Heart right ventricle (tissue), 16 donors: ENCODE data around the gene KCNH8. TPM values are rescaled to one million over a fixed set of nuclear protein-coding genes. Genes with fewer than 3 reads are reported as not detected.

Experiments used
- ATAC-seq, 8 donors: fragments of 200-7000 bp; cut with Tn5 transposase; one replicate each; pipeline ENCODE4 v1.9.1; 2020; ENCODE audit warnings: mild to moderate bottlenecking in 8 of 8, moderate library complexity in 8 of 8, moderate number of reproducible peaks in 1 of 8
- DNase-seq, 2 donors: peaks; one replicate each; pipeline ENCODE4 v3.0.0-alpha.2; 2020
- H3K27ac ChIP-seq, 10 donors: fragments of 200-600 bp; sonication (generic) in 2 of 10; one replicate each; pipeline versions ENCODE4 v1.5.0 to v1.8.0; 2020 to 2022; ENCODE audit warnings: mild to moderate bottlenecking in 3 of 10
- H3K27me3 ChIP-seq, 7 donors: fragments of 200-600 bp; one replicate each; pipeline ENCODE4 v1.8.0; 2021 to 2022; ENCODE audit warnings: mild to moderate bottlenecking in 2 of 7
- H3K36me3 ChIP-seq, 9 donors: fragments of 200-600 bp; sonication (generic) in 1 of 9; one replicate each; pipeline versions ENCODE4 v1.5.0 to v1.8.0; 2020 to 2022; ENCODE audit warnings: mild to moderate bottlenecking in 2 of 9
- H3K4me1 ChIP-seq, 9 donors: fragments of 200-600 bp; sonication (generic) in 1 of 9; one replicate each; pipeline versions ENCODE4 v1.5.0 to v1.8.0; 2020 to 2022; ENCODE audit warnings: mild to moderate bottlenecking in 4 of 9
- H3K4me3 ChIP-seq, 10 donors: fragments of 200-600 bp; sonication (generic) in 2 of 10; one replicate each; pipeline versions ENCODE4 v1.5.0 to v1.8.0; 2020 to 2022; ENCODE audit warnings: mild to moderate bottlenecking in 7 of 10, moderate library complexity in 2 of 10
- H3K9me3 ChIP-seq, 11 donors: fragments of 200-600 bp in 10 of 11; sonication (generic) in 2 of 11; one replicate each; pipeline versions ENCODE4 v1.5.0 to v1.8.0; 2013 to 2022; ENCODE audit warnings: mild to moderate bottlenecking in 2 of 11, control low read depth in 1 of 11, moderate library complexity in 1 of 11
- WGBS, 2 donors: extraction: QIAGEN DNeasy Blood & Tissue Kit; methylation state at CpG; one replicate each; pipeline ENCODE4 v1.1.7; 2013; ENCODE audit warnings: inconsistent platforms in 1 of 2; 5-methylcytosine and 5-hydroxymethylcytosine counted together
- intact Hi-C, 10 donors: fragments of 100-400 bp; cut with DNase I; formaldehyde crosslinking; loops; one replicate each; pipeline versions ENCODE4 v1.11.1 to v1.14.2; 2022
- polyA plus RNA-seq, 2 donors: library from polyadenylated mRNA; stranded (reverse); fragments of 200-250 nt; gene quantifications; one replicate each; pipeline ENCODE4 v1.2.3, GENCODE V29; 2013
- total RNA-seq, 10 donors: library from RNA; stranded (reverse); fragmentation: NEBNext Ultra II Directional in 3 of 10; extraction: Animal tissue kit (Norgen Biotek cat#: 25700) in 3 of 10; gene quantifications; one replicate each; pipeline versions ENCODE4 v1.2.1 to v1.2.4, GENCODE V29; 2021 to 2023
- TF ChIP-seq, protein P1 (sequence below), 9 donors: fragments of 200-600 bp; sonication (generic) in 2 of 9; IDR thresholded peaks; one replicate each; pipeline versions ENCODE4 v1.5.0 to v1.8.0; 2021 to 2022; ENCODE audit warnings: antibody characterized with exemption in 9 of 9, mild to moderate bottlenecking in 5 of 9, moderate library complexity in 1 of 9
- donor health status: Arrhythmogenic right ventricular cardiomyopathy.
- donor health status: ischemic (EF 13 %, LVEDD 7.1; RV severe dilation, severe dysfunction).
- donor health status: healthy with polysubstance abuse.
- donor health status: DM: no; HTN: yes; CAD: no.
- donor health status: DM: no; HTN: no; CAD: no.
- donor health status: ischemic (EF 25% LVEDD 6.9; RV normal size, moderate dysfunction).
- donor health status: ischemic (EF 25% LVEDD 5.7; RV mildly dilated, moderate dysfunction).
- donor health status: healthy.
- donor health status: DM: yes; HTN: yes; CAD: no.
- donor health status: Ischemic cardiomyopathy.
- donor health status: ischemic (EF 35%, LVEDD 5.7; RV mildly dilated, moderate dysfunction).
- donor health status: nonischemic (EF 11% LVEDD 7.7; RV severe dilation, severe dysfunction).
- donor health status: DM: yes; HTN: yes; CAD: no.
- donor health status: PGD.
- donor health status: ischemic (EF 29% LVEDD 5.4; RV normal size, mild dysfunction).
- donor health status: nonischemic (EF 23%, LVEDD 6.1; RV moderate dilation, normal function).

KCNH8 gene
- total and polyA plus RNA-seq, 12 donors: 0.03 to 0.50 (median 0.10) TPM; not detected in 3

DNA sequence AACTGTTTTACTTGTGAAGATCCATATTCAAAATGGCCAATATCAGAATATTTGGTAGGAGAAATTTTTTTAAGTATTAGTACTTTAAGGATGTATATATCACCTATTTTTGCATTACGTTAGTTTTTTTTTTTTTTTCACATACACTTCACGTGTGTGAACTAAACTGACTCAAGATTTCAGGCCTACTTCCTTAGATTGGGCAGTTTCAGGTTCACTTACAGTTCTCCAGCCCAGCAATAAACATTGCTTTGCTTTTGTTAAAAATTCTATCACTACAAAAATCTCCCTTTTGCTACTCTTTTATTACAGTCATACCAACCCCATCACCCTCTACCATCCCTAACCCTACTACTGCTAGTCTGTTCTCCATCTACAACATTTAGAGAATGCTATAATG lies 183.6 kb downstream of the KCNH8 start:
- Histone ChIP-seq H3K4me3 (no peak overlapping the region), H3K9me3 (no peaks in the 10 kb centered on the region), H3K27ac (no peak overlapping the region), H3K4me1 (no peaks in the 10 kb centered on the region), H3K36me3 (no peaks in the 10 kb centered on the region), H3K27me3 (no peaks in the 10 kb centered on the region)
- ATAC-seq (no peak), DNase-seq (no peak)
- WGBS, 2 donors: 74 to 83% methylated on average over 2 of the region's 2 CpGs
- TF ChIP-seq, protein P1, sequence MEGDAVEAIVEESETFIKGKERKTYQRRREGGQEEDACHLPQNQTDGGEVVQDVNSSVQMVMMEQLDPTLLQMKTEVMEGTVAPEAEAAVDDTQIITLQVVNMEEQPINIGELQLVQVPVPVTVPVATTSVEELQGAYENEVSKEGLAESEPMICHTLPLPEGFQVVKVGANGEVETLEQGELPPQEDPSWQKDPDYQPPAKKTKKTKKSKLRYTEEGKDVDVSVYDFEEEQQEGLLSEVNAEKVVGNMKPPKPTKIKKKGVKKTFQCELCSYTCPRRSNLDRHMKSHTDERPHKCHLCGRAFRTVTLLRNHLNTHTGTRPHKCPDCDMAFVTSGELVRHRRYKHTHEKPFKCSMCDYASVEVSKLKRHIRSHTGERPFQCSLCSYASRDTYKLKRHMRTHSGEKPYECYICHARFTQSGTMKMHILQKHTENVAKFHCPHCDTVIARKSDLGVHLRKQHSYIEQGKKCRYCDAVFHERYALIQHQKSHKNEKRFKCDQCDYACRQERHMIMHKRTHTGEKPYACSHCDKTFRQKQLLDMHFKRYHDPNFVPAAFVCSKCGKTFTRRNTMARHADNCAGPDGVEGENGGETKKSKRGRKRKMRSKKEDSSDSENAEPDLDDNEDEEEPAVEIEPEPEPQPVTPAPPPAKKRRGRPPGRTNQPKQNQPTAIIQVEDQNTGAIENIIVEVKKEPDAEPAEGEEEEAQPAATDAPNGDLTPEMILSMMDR (IDR thresholded peaks at IDR 0.05): no peak
- intact Hi-C loops: no loop called here

DNA sequence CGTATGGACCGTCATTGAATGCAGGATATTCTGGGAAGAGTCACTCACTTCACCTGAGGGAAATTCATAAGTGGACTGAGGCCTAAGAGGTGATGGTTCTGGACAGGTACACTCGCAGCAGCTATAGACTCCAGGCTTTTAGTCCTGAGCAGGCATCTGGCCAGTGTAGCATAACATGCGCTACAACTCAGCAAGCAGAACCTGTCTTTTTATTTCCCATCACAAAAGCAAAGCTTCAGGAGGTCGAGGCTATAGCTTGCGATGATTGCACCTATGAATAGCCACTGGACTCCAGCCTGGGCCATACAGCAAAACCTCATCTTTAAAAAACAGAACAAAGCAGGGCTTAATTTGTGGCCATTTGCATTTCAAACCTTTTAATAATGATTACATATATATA lies 185.8 kb downstream of the KCNH8 start:
- no peak for ATAC-seq
- no peak for DNase-seq
- intact Hi-C loops: no loop called here

DNA sequence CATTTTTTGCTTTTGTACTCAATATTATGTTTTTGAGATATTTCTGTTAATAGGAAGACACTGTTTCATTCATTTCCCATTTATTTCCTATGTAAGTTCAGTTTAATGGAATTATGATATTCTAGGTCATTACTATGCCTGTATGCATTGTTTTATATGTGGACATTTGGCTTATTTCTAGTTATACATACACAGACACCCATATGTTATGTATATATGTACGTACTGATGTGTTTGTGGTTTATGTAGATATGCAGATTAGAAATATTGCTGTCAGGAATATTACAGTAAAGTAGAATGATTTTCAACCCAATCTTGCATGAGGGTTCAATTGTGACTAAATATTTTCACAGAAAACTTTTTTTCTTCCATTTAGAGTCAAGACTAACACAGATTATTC lies 190.5 kb downstream of the KCNH8 start:
- ATAC-seq (no peak), DNase-seq (no peak)
- Histone ChIP-seq H3K27ac (no peak overlapping the region), H3K36me3 (no peaks in the 10 kb centered on the region), H3K27me3 (no peaks in the 10 kb centered on the region), H3K9me3 (peaks cover 0 to 8% (median 0%) of the 10 kb centered on the region in 11 donors), H3K4me3 (no peak overlapping the region), H3K4me1 (no peaks in the 10 kb centered on the region)
- intact Hi-C loops: no loop called here
- TF ChIP-seq, protein P1 (IDR thresholded peaks at IDR 0.05): no peak
- WGBS, 2 donors: 86 to 91% methylated on average over 1 of the region's 1 CpG

More for the DNA sequence above, 185.8 kb downstream of the KCNH8 start:
- Histone ChIP-seq H3K4me1 (no peaks in the 10 kb centered on the region), H3K4me3 (no peak overlapping the region), H3K27me3 (no peaks in the 10 kb centered on the region), H3K9me3 (no peaks in the 10 kb centered on the region), H3K36me3 (no peaks in the 10 kb centered on the region), H3K27ac (no peak overlapping the region)
- TF ChIP-seq, protein P1 (IDR thresholded peaks at IDR 0.05): no peak
- 73 to 76% methylated on average over 6 of the region's 6 CpGs for WGBS, 2 donors

DNA sequence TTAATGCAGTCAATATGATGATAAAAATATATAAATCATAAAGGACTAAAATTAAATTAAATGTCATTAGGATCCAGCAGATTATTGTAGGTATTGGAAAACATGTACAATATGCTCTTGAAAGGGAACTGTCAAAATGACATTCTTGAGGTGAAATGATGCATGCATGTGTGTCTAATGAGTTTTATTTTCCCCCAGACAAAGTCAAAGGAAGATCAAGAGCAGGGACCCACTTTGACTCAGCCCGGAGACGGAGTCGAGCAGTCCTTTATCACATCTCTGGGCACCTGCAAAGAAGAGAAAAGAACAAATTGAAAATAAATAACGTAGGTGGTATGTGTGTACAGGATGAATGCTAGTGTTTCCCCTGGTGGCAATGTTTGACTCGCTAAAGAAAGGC lies 194.1 kb downstream of the KCNH8 start:
- Histone ChIP-seq H3K4me1 (peaks cover 0 to 4% (median 0%) of the 10 kb centered on the region in 9 donors), H3K27me3 (no peaks in the 10 kb centered on the region), H3K36me3 (no peaks in the 10 kb centered on the region), H3K9me3 (peaks cover 0 to 8% (median 0%) of the 10 kb centered on the region in 11 donors), H3K27ac (no peak overlapping the region), H3K4me3 (no peak overlapping the region)
- DNase-seq (no peak), ATAC-seq (no peak)
- intact Hi-C loops: loop anchor here in 1 of 10 donors (10.0 kb wide), 1 partner anchor 202 kb away; no protein-coding TSS in a partner anchor
- 77 to 85% methylated on average over 5 of the region's 5 CpGs for WGBS, 2 donors
- TF ChIP-seq, protein P1 (IDR thresholded peaks at IDR 0.05): no peak
